IPS DF 19.7 (cell line): ENCODE measurements around the gene DHX34.

Source experiments
- DNase-seq: peaks from one replicate; pipeline ENCODE4 v3.0.0-alpha.2; 2013; ENCODE audit warnings: low read depth, low spot score

Gene DHX34

DNA sequence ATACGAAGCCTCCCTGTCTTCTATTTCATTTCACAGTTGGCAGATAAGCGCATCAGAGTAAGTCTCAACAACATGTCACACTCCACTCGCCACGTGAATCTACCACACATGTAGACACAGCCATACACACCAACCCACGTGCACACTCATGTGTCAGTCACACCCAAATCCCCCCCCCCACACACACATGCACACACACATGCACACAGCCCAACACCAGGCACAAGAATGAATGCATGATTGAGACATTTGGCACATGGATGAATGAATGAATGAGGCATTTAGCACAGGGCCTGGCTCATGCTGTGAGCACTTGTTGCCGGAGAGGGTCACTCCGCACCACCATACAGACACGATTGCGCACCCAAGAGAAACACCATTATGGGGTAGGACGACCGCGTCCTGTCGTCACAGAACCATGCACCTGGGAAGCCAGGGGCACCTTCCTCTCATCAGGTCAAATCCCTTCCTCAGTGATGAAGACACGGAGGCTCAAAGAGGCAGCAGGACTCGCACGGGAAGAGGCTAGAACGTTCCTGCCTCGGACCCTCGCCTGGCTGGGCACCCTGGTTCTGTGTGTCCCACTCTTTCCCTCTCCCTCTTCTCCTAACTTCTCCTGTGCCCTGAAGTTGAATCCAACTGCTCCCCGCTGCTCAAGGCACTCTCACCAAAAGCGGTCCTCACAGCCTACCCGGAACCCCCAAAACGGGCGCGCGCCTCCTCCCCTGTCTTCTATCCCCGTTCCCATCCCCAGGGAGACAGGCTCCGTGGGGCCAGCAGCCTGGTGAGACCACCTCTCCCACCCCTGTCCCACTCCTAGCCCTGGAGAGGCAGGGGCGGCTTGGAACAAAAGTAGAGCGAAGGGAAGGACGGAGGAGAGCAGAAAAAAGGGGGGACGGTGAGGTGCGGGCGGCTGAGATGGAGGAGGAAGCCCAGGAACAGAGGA lies 68.9 kb downstream of the DHX34 start:
- no peak for DNase-seq

DNA sequence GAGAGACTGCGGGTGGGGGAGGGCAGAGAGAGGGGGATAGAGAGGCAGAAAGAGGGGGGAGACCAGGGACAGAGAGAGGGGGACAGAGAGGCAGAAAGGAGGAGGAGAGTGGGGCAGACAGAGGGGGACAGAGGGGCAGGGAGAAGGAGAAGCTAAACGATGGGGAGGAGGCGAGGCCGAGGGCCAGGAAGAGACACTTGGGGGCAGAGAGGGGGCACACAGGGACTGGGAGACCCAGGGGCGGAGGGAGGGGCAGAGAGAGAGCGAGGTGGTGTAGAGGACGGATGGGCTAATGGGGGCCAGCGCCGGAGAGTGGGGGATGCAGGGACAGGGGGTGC lies 69.5 kb downstream of the DHX34 start:
- DNase-seq = no peak

DNA sequence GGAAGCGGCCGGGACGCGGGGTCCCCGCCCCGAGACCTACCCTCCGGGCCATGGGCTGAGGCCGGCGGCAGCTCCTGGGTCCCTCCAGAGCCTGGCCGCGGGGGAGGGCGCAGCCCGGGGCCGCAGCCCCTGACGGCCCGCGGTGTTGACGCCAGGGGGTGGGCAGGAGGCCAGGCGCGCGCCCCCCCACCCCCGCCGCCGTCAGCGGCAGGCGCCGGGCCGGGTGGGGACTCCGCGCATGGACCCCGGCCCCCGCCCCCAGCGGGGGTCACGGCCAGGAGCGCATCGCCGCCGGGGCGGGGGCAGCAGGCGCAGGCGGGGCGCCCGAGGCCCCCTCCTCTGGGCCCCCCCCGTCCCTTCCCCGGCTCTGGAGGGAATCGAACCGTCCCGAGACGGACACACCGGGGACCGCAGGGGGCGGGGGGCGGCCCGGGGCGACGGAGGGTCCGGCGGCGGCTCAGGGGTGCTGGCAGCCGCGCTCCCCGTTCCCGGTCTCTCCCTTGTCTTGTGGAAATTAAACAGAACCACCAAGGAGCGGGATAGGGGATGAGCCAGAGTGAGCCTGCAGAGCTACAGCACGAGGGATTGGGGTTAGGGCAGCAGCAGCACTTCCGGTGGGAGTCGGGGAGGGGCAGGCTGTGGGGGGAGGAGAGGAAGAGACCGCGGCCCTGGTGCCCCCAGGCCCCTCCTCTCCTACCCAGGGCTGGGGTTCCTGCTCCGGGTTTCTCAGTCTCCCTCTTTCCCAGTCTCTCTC lies 70.1 kb downstream of the DHX34 start, which contains the start of gene MEIS3:
TSS of gene MEIS3 (minus strand) at position 498 of the 754 bp plus-strand sequence. CDS start at position 52, 446 bp downstream.
- DNase-seq = no peak

DNA sequence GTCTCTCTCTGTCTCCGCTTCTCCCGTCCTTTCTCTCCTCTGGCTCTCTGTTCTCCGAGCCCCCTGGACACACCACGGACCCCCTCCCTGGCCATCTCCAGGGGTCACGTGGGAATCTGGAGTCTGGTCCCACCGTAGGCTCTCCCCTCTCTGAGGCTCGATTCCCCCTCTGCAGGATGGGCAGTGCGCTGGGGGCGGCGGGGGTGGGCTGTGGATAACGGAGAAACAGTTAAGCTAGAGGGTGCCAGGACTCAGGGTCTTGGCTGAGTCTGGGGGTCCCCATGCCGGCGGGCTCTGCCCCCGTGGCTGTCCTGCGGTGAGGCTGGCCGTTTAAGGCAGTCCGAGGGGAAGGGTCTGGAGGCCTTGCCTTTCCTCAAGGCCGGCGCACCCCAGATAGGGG lies 70.7 kb downstream of the DHX34 start:
- no peak for DNase-seq

DNA sequence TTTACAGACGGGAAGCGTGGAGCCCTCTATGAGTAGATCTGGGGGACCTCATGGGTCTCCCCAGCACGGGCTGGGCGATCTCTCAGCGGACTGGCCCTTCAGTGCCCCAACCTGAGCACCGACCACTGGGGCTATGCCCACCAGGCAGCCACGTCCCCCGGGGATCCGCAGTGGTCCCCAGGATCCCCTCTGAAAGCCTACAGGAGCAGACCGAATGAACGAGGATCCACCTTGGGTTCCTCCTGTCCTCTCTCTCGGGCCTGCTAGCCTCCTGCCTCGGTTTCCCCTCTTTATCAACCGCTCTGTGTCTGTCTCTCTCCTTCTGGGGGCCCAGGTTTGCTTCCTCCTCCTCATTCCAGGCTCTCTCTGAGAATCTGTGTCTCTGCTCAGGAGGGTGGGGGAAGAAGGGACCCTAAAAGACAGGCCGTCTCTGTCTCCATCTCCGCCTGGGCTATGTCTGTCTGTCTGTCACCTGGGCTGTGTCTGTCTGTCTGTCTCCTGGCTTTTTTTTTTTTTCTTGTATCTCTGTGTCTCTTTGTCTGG lies 72.2 kb downstream of the DHX34 start:
- DNase-seq = no peak

DNA sequence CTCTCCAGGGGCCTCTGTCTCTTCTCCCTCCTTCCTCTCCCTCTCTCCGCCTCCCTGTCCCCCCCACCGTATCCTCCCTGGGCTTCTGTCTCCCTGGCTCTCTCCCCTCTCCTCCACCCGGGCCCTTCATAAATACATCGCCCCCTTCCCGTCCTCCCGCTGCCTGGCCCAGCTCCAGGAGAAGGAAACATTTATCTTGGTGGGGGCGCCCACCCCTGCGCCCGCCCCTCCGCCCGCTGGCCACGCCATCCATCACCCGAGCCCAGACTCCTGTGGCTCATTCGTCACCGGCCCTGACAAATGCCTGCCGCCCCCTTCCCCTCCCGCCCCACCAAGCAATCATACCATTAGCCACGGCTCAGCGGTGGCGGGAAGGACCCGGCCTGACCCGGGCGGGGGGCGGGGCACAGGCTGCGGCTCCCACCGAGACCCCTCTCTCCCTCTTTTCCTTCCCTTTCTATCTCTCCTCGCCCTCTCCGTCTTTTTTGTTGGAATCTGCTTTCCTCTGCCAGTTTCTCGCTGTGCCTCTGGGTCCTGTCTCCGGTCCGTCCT lies 72.8 kb downstream of the DHX34 start:
- no peak for DNase-seq

DNA sequence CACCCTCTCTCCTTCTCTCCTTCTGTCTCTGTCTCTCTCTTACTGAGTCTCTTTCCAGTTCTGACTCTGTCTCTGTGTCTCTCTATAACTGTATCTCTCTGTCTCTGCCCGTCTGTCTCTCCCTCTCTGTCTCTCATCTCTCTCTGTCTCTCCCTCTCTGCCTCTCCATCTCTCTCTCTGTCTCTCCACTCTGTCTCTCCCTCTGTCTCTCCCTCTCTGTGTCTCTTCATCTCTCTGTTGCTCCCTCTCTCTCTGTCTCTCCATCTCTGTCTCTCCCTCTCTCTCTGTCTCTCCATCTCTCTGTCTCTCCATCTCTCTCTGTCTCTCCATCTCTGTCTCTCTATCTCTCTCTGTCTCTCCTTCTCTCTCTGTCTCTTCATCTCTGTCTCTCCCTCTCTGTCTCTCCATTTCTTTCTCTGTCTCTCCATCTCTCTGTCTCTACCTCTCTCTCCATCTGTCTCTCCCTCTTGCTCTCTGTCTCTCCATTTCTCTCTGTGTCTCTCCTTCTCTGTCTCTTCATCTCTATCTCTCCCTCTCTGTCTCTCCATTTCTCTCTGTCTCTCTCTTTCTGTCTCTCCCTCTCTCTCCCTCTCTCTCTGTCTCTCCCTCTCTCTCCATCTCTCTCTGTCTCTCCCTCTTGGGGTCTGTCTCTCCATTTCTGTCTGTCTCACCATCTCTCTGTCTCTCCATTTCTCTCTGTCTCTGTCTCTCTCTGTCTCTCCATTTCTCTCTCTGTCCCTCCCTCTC lies 73.5 kb downstream of the DHX34 start:
- no peak for DNase-seq

DNA sequence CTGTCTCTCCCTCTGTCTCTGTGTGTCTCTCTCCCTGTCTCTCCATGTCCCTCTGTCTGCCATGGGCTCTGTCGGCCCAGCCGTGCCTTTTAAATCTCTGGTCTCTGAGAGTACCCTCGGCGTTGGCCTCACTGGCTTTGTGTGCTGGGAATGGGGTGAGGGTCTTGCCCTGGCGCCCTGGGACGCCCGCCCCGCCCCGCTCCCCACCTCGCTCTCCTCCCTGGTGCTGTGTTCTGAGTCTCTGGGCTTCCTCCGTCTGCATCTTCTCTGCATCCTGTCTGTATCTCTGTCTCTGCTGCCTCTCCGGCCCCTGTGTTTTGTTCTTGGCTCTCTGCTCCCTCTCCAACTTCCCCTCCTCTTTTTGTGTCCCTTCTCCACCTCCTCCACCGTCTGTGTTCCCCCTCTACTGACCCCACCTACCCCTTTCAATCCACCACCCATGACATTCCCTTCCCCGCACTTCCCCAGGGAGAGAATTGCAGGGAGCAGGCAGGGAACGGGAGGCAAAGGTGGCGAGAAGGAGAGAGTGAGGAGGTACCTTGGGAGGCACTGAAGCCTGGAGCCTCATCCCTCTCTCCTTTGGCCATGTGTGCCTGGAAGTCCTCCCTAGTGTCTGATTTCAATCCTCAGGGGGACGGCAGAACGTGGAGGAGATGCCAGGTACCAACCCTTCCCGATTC lies 74.2 kb downstream of the DHX34 start:
- no peak for DNase-seq

DNA sequence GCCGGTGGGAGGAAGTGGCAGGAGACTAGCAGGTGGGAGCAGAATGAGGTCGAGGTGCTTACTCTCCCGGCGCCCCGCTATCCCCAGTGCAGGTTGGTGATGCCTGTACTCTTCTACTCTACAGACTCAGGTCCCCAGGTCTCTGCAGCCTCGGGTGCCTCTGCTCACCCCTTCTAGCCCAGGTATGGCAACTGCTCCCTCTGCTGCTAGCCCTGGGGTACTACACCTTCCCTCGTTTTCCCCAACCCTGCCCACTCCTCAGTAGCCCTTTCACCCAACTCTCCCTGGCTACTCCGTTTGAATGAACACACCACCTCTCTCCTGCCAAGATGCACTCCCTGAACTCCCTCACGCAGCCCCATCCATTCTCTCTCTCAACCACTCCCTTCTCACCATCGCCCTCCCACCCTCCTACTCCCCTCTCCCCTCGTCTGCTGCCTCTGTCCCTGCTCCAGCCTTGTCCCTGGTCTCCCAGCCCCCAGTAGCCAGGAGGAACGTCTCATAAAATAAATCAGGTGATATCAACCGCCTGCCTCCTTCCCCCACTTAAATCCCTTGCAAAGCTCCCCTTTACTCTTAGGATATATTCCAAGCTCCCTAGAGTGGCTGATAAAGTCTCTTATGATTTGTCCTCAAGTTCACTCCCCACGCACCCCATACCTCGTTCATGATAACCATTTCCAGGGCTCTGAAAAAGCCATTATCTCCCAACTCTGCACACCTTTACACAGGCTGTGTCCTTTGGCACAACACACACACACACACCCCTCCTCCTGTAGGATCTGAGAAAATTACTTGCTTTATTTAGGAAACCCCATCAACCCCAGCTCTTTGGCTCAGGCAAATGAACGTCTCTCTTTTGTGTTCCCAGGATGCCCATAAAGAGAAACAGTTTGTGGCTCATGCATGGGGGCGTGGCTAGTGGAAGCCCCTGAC lies 78.4 kb downstream of the DHX34 start:
- DNase-seq = peak; percentile 82

DNA sequence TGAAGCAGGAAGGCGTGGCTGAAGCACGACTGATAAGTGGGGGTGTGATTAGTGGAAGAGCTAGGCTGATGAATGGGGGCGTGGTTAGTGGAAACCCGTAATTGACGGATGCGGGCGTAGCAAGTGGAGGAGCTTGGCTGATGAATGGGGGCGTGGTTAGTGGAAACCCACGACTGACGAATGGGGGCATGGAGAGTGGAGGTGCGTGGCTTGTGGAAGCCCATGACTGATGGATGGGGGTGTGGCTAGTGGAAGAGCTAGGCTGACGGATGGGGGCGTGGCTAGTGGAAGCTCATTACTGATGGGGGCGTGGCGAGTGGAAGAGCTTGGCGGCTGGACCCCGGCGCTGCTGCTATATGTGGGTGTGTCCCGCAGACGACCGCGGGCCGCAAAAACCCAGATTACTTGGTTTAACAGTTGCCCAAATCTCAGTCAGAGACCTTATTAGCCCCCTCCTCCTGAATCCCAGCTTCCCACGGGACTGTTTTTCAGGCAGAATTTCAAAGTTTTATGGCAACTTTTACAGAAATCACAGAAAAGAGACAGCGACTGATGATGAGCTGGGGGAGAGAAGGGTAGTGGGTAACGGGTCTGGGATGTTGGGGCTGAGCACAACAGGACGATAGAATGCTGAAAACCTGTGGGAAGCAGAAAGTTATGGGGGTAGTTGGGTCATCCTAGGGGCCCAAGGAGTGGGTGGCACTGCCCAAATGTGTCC lies 79.2 kb downstream of the DHX34 start:
- peak; percentile 99 for DNase-seq

DNA sequence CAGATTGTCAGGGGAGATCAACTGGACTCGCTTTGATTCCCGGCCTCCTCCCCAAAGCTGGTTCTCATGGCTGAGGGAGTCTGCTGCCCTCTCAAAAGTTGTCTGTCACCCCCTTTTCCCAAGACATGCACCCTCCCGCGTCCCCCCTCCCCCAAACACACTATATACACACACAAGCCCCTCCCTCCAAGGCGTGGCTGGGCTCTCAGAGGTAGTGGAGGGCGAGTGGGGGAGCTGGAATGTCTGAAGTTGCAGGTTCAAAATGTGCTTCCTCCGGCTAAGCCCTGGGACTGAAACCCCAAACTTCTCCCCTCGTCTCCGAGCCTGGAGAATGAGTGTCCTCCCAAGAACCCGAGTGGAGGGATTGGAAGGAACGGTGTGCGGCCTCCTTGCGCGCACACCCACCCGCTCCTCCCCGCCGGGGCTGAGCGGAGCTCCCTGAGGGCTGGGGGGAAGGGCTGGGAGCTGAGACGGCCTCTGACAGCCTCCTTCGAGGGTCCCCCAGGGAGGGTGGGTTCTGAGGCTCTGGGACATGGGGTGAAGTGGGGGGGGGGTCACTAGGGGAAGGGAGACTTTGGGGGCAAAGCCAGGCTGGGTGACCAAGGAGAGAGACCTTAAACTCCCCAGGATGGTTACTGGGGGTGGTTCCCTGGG lies 80.2 kb downstream of the DHX34 start:
- DNase-seq = no peak

DNA sequence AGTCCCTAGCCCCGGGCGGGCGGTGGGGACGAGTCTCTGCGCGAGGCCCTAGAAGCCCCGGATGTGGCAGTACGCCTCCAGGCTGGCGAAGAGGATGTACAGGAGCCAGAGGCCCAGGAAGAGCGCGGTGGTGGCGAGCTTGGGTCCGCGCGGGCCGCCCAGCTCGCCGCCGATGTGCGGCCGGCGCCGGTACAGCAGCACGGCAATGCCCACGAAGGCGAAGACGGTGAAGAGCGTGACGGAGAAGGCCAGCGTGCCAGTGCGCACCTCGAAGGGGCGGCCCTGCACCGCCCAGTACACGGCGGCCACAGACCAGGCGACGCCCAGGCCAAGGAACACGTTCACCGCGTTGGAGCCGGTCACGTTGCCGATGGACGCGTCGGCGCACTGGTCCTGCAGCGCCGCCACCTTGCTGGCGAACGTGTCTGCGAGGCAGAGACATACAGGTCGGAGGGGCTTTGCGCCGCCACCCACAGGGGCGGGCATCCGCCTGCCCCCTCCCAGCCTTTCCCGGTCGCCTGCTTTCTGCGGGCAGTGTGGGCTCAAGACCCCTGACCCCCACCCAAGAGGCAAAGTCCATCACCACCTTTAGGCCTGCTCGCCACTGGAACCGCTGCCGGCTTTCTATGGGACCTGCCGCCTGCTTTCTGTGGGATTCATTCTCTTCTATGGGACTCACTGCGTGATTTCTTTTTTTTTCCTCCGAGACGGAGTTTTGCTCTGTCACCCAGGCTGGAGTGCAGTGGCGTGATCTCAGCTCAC lies 81.1 kb downstream of the DHX34 start:
- no peak for DNase-seq

DNA sequence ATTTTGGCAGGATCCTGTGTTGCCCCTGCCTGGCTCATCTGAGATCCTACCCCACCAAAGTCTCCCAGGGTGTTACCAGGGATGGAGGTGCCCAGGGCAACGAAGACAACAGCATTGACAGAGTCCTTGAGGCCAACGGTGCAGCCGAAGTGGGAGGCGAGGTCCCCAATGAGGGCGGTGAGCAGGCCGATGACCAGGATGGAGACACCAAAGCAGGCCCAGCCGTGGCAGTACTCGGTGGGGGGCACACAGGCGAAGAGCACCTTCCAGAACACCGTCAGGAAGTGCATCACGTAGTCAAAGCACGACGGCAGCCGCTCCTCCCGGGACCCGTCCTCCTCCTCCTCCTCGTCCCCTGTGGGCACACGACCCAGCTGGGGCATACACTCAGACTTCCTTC lies 83.0 kb downstream of the DHX34 start:
- no peak for DNase-seq
